ES-I3 (cell line): ENCODE measurements around the gene GLB1L.
A peak's percentile ranks its signal among the peaks of the same experiment; 100 is the strongest.

Experiments
- H3K36me3 ChIP-seq: 2 replicates; pipeline ENCODE4 v1.6.1; 2013; ENCODE audit warnings: mild to moderate bottlenecking, low read length, control low read depth, moderate library complexity; ENCODE audit not compliant: insufficient read depth
- H3K4me1 ChIP-seq: 2 replicates; pipeline ENCODE4 v1.6.1; 2013; ENCODE audit warnings: mild to moderate bottlenecking, control low read depth, low read length; ENCODE audit not compliant: insufficient read depth
- H3K9ac ChIP-seq: 2 replicates; pipeline ENCODE4 v1.6.1; 2013; ENCODE audit warnings: low read depth, mild to moderate bottlenecking, low read length, moderate library complexity
- H3K9me3 ChIP-seq: 2 replicates; pipeline ENCODE4 v1.6.1; 2013; ENCODE audit warnings: mild to moderate bottlenecking, low read length, moderate library complexity; ENCODE audit not compliant: control insufficient read depth, insufficient read depth

GLB1L gene

GRCh38 chr2:219285894-219286425 is 40.7 kb upstream of the GLB1L start:
- H3K9me3 ChIP-seq, result no peaks in the 10 kb centered on the region
- no peak overlapping the region; the same call in 1 of the 2 replicates for H3K9ac ChIP-seq
- no peaks in the 10 kb centered on the region for H3K36me3 ChIP-seq
- peaks cover 10% of the 10 kb centered on the region for H3K4me1 ChIP-seq

GRCh38 chr2:219285373-219285735 is 40.1 kb upstream of the GLB1L start:
- H3K9ac ChIP-seq, result no peak overlapping the region

GRCh38 chr2:219284501-219285372 is 39.5 kb upstream of the GLB1L start:
- Histone ChIP-seq H3K9ac (no peak overlapping the region), H3K4me1 (peaks cover 10% of the 10 kb centered on the region), H3K9me3 (no peaks in the 10 kb centered on the region), H3K36me3 (no peaks in the 10 kb centered on the region)

More at GRCh38 chr2:219285373-219285735, 40.1 kb upstream of the GLB1L start:
- peaks cover 10% of the 10 kb centered on the region for H3K4me1 ChIP-seq
- no peaks in the 10 kb centered on the region for H3K9me3 ChIP-seq
- H3K36me3 ChIP-seq, result no peaks in the 10 kb centered on the region

GRCh38 chr2:219282943-219283581 is 37.8 kb upstream of the GLB1L start:
- peaks cover 16% of the 10 kb centered on the region for H3K4me1 ChIP-seq
- no peak overlapping the region for H3K9ac ChIP-seq

GRCh38 chr2:219282375-219282774 is 37.1 kb upstream of the GLB1L start:
- H3K4me1 ChIP-seq, result peaks cover 21% of the 10 kb centered on the region
- no peak overlapping the region for H3K9ac ChIP-seq

More at GRCh38 chr2:219282943-219283581, 37.8 kb upstream of the GLB1L start:
- Histone ChIP-seq H3K36me3 (no peaks in the 10 kb centered on the region), H3K9me3 (no peaks in the 10 kb centered on the region)

GRCh38 chr2:219281588-219281987 is 36.3 kb upstream of the GLB1L start:
- Histone ChIP-seq H3K4me1 (peaks cover 20% of the 10 kb centered on the region), H3K36me3 (no peaks in the 10 kb centered on the region), H3K9ac (no peak overlapping the region), H3K9me3 (no peaks in the 10 kb centered on the region)

More at GRCh38 chr2:219282375-219282774, 37.1 kb upstream of the GLB1L start:
- H3K36me3 ChIP-seq, result no peaks in the 10 kb centered on the region
- H3K9me3 ChIP-seq, result no peaks in the 10 kb centered on the region

- no peaks in the 10 kb centered on the region for H3K36me3 ChIP-seq
- peaks cover 15% of the 10 kb centered on the region for H3K4me1 ChIP-seq
- H3K9me3 ChIP-seq, result no peaks in the 10 kb centered on the region
- no peak overlapping the region for H3K9ac ChIP-seq
These were observed 35.4 kb upstream of the GLB1L start for GRCh38 chr2:219280651-219281050.

- no peaks in the 10 kb centered on the region for H3K9me3 ChIP-seq
- peaks cover 15% of the 10 kb centered on the region for H3K4me1 ChIP-seq
- peak overlapping the region; percentile 65; the same call in 1 of the 2 replicates for H3K9ac ChIP-seq
- no peaks in the 10 kb centered on the region for H3K36me3 ChIP-seq
These were observed 34.8 kb upstream of the GLB1L start for GRCh38 chr2:219279916-219280516.

- peak within 1 kb of the TSS; percentile 65 for H3K9ac ChIP-seq
- H3K4me1 ChIP-seq, result peaks cover 22% of the 10 kb centered on the region
- H3K36me3 ChIP-seq, result no peaks in the 10 kb centered on the region
These were observed 34.1 kb upstream of the GLB1L start, which contains the start of gene DNAJB2 for GRCh38 chr2:219279151-219279915. DNAJB2 (plus strand) TSS chr2:219279366; CDS start chr2:219279834, 468 bp downstream.

GRCh38 chr2:219278655-219279150 is 33.5 kb upstream of the GLB1L start:
- Histone ChIP-seq H3K4me1 (peaks cover 29% of the 10 kb centered on the region), H3K9me3 (no peaks in the 10 kb centered on the region), H3K36me3 (no peaks in the 10 kb centered on the region), H3K9ac (peak overlapping the region; percentile 65)

More at GRCh38 chr2:219279151-219279915, 34.1 kb upstream of the GLB1L start, which contains the start of gene DNAJB2:
- no peaks in the 10 kb centered on the region for H3K9me3 ChIP-seq

- no peaks in the 10 kb centered on the region for H3K36me3 ChIP-seq
- no peaks in the 10 kb centered on the region for H3K9me3 ChIP-seq
- H3K9ac ChIP-seq, result peak overlapping the region; percentile 65; the same call in 1 of the 2 replicates
- peaks cover 30% of the 10 kb centered on the region for H3K4me1 ChIP-seq
These were observed 32.7 kb upstream of the GLB1L start for GRCh38 chr2:219277703-219278654.

GRCh38 chr2:219274361-219274921 is 29.2 kb upstream of the GLB1L start:
- Histone ChIP-seq H3K9me3 (no peaks in the 10 kb centered on the region), H3K4me1 (peaks cover 30% of the 10 kb centered on the region), H3K9ac (peak overlapping the region; percentile 7; the same call in 1 of the 2 replicates), H3K36me3 (no peaks in the 10 kb centered on the region)
